ENCODE results near the gene ELAPOR1. TPM values are rescaled to one million over a fixed set of nuclear protein-coding genes. Genes with fewer than 3 reads are reported as not detected.

Gene ELAPOR1
- total and polyA plus RNA-seq, 9 of the 15 experiments (the other 6 are each of a cell fraction or from before 2014, with no cell fraction given) = 0.07 to 1.2 (median 0.18) TPM

GRCh38 chr1:109099938-109100773, 13.8 kb upstream of the ELAPOR1 start (continued):
- TF ChIP-seq KDM4B (IDR thresholded peaks at IDR 0.05; ENCODE audit: borderline replicate concordance in 2 of 2, low read depth in 1 of 2) (peak in 1 of 2 experiments; percentile 99; a peak in 2 of 4 replicates), NFIC (IDR thresholded peaks at IDR 0.05) (peak; percentile 86), TCF7 (IDR thresholded peaks at IDR 0.05; ENCODE audit: borderline replicate concordance) (peak; percentile 27), ZNF253 (CRISPR knock-in tag; conservative IDR thresholded peaks at IDR 0.05) (0 out of 2 replicates have a peak, but pooled peaks have one; percentile 31), GMEB1 (CRISPR knock-in tag; IDR thresholded peaks at IDR 0.05) (peak; percentile 58), ZMIZ1 (IDR thresholded peaks at IDR 0.05; ENCODE audit: low read depth in 2 of 2, low read length in 2 of 2) (peak in 1 of 2 experiments; percentile 87; a peak in 2 of 4 replicates), HMBOX1 (IDR thresholded peaks at IDR 0.05) (peak; percentile 72; the same call in 1 of the 2 replicates), ZNF133 (CRISPR knock-in tag; IDR thresholded peaks at IDR 0.05) (no peak), PML (IDR thresholded peaks at IDR 0.05; ENCODE audit: low read length) (peak; percentile 98), SLC30A9 (CRISPR knock-in tag; IDR thresholded peaks at IDR 0.05) (no peak), MYNN (IDR thresholded peaks at IDR 0.05) (peak; percentile 95), MYNN (CRISPR knock-in tag; IDR thresholded peaks at IDR 0.05) (no peak), ZC3H8 (IDR thresholded peaks at IDR 0.05) (no peak), GABPB2 (CRISPR knock-in tag; conservative IDR thresholded peaks at IDR 0.05) (peak; percentile 59; the same call in 1 of the 2 replicates), KDM2B (CRISPR knock-in tag; IDR thresholded peaks at IDR 0.05) (0 out of 2 replicates have a peak, but pooled peaks have one; percentile 50), GTF2B (IDR thresholded peaks at IDR 0.05; ENCODE audit: extremely low read depth, insufficient read length) (peak; percentile 88), ELK3 (CRISPR knock-in tag; IDR thresholded peaks at IDR 0.05) (peak; percentile 71; the same call in 1 of the 2 replicates), ATF1 (CRISPR knock-in tag; IDR thresholded peaks at IDR 0.05) (no peak), ATF1 (tag; IDR thresholded peaks at IDR 0.05) (peak; percentile 87), RBM14 (IDR thresholded peaks at IDR 0.05; ENCODE audit: borderline replicate concordance, insufficient read depth, low read depth, low read length) (peak; percentile 83; the same call in 1 of the 2 replicates)

Measured in K562 (cell line).